ENCODE data around the gene ATG7. TPM values are rescaled to one million over a fixed set of nuclear protein-coding genes. Genes with fewer than 3 reads are reported as not detected.

Gene ATG7
- total RNA-seq, 1 donor from 2014 or later, result 42.5 TPM

- Mint-ChIP-seq H3K4me3 (ENCODE audit: unreplicated experiment) (no peak overlapping the region), H3K27ac (ENCODE audit: unreplicated experiment) (peak overlapping the region; percentile 79), H3K36me3 (ENCODE audit: unreplicated experiment) (peaks cover 41% of the 10 kb centered on the region), H3K27me3 (ENCODE audit: unreplicated experiment) (no peaks in the 10 kb centered on the region), H3K9me3 (ENCODE audit: unreplicated experiment) (no peaks in the 10 kb centered on the region), H3K4me1 (ENCODE audit: unreplicated experiment) (peaks cover 78% of the 10 kb centered on the region)
- no peak for DNase-seq (ENCODE audit: extremely low spot score, unreplicated experiment)
- no peak for TF ChIP-seq CTCF (IDR thresholded peaks at IDR 0.05)
These were observed 285.8 kb downstream of the ATG7 start for GRCh38 chr3:11558002-11558401.

GRCh38 chr3:11558411-11558903 lies 286.3 kb downstream of the ATG7 start:
- H3K4me3 Mint-ChIP-seq (ENCODE audit: unreplicated experiment), result no peak overlapping the region
- no peak for TF ChIP-seq CTCF (IDR thresholded peaks at IDR 0.05)
- H3K27ac Mint-ChIP-seq (ENCODE audit: unreplicated experiment), result peak overlapping the region; percentile 79
- DNase-seq (ENCODE audit: extremely low spot score, unreplicated experiment), result no peak
- H3K36me3 Mint-ChIP-seq (ENCODE audit: unreplicated experiment), result peaks cover 41% of the 10 kb centered on the region
- peaks cover 76% of the 10 kb centered on the region for H3K4me1 Mint-ChIP-seq (ENCODE audit: unreplicated experiment)
- H3K9me3 Mint-ChIP-seq (ENCODE audit: unreplicated experiment), result no peaks in the 10 kb centered on the region
- no peaks in the 10 kb centered on the region for H3K27me3 Mint-ChIP-seq (ENCODE audit: unreplicated experiment)

GRCh38 chr3:11558918-11559815 lies 287.0 kb downstream of the ATG7 start:
- no peaks in the 10 kb centered on the region for H3K9me3 Mint-ChIP-seq (ENCODE audit: unreplicated experiment)
- no peak for DNase-seq (ENCODE audit: extremely low spot score, unreplicated experiment)
- H3K4me3 Mint-ChIP-seq (ENCODE audit: unreplicated experiment), result no peak overlapping the region
- H3K27me3 Mint-ChIP-seq (ENCODE audit: unreplicated experiment), result no peaks in the 10 kb centered on the region
- H3K27ac Mint-ChIP-seq (ENCODE audit: unreplicated experiment), result peak overlapping the region; percentile 69
- H3K36me3 Mint-ChIP-seq (ENCODE audit: unreplicated experiment), result peaks cover 46% of the 10 kb centered on the region
- H3K4me1 Mint-ChIP-seq (ENCODE audit: unreplicated experiment), result peaks cover 72% of the 10 kb centered on the region
- TF ChIP-seq CTCF (IDR thresholded peaks at IDR 0.05), result no peak

- H3K4me3 Mint-ChIP-seq (ENCODE audit: unreplicated experiment), result peak overlapping the region; percentile 22
- peaks cover 63% of the 10 kb centered on the region for H3K4me1 Mint-ChIP-seq (ENCODE audit: unreplicated experiment)
- peaks cover 46% of the 10 kb centered on the region for H3K36me3 Mint-ChIP-seq (ENCODE audit: unreplicated experiment)
- no peaks in the 10 kb centered on the region for H3K9me3 Mint-ChIP-seq (ENCODE audit: unreplicated experiment)
- no peak for TF ChIP-seq CTCF (IDR thresholded peaks at IDR 0.05)
- H3K27ac Mint-ChIP-seq (ENCODE audit: unreplicated experiment), result peak overlapping the region; percentile 69
- DNase-seq (ENCODE audit: extremely low spot score, unreplicated experiment), result no peak
- H3K27me3 Mint-ChIP-seq (ENCODE audit: unreplicated experiment), result no peaks in the 10 kb centered on the region
These were observed 287.8 kb downstream of the ATG7 start for GRCh38 chr3:11559816-11560633.

- no peak for DNase-seq (ENCODE audit: extremely low spot score, unreplicated experiment)
- no peak for TF ChIP-seq CTCF (IDR thresholded peaks at IDR 0.05)
- Mint-ChIP-seq H3K4me3 (ENCODE audit: unreplicated experiment) (no peak overlapping the region), H3K27me3 (ENCODE audit: unreplicated experiment) (no peaks in the 10 kb centered on the region), H3K9me3 (ENCODE audit: unreplicated experiment) (no peaks in the 10 kb centered on the region), H3K27ac (ENCODE audit: unreplicated experiment) (peak overlapping the region; percentile 69), H3K36me3 (ENCODE audit: unreplicated experiment) (peaks cover 41% of the 10 kb centered on the region), H3K4me1 (ENCODE audit: unreplicated experiment) (peaks cover 60% of the 10 kb centered on the region)
These were observed 288.5 kb downstream of the ATG7 start for GRCh38 chr3:11560746-11561145.

Data from osteocyte (in vitro differentiated cells).